HG02943 (cell line): ENCODE data around the gene ZNF668.
A peak's percentile ranks its signal among the peaks of the same experiment; 100 is the strongest.
"Not testable (repeated sequence)": the region's sequence is repeated elsewhere in the genome, so short reads cannot be mapped to it uniquely, and the experiment has no call there.

ENCODE experiments used
- ATAC-seq: cut with Tn5 transposase; IDR thresholded peaks from one replicate; pipeline ENCODE4 v1.9.1; 2021; ENCODE audit warnings: mild to moderate bottlenecking, low read depth, moderate library complexity; ENCODE audit not compliant: unreplicated experiment

Gene ZNF668

GRCh38 chr16:31105677-31106213 is 31.7 kb upstream of the ZNF668 start:
- no peak for ATAC-seq

- not testable (repeated sequence) for ATAC-seq
Measured at GRCh38 chr16:31100876-31101641, 27.0 kb upstream of the ZNF668 start.

- ATAC-seq: no peak
Measured at GRCh38 chr16:31099860-31100638, 26.0 kb upstream of the ZNF668 start.

GRCh38 chr16:31094424-31095120 is 20.5 kb upstream of the ZNF668 start, which contains the start of gene VKORC1:
TSS of gene VKORC1 (minus strand) at chr16:31094797. CDS start at chr16:31094729, 68 bp downstream.
- ATAC-seq: peak; percentile 72

- ATAC-seq: peak; percentile 5
Measured at GRCh38 chr16:31094088-31094423, 20.0 kb upstream of the ZNF668 start.

- ATAC-seq: no peak
Measured at GRCh38 chr16:31093132-31093703, 19.2 kb upstream of the ZNF668 start.

GRCh38 chr16:31092330-31092729 is 18.3 kb upstream of the ZNF668 start:
- no peak for ATAC-seq

- no peak for ATAC-seq
Measured at GRCh38 chr16:31090540-31090939, 16.5 kb upstream of the ZNF668 start.

- ATAC-seq: no peak
Measured at GRCh38 chr16:31089199-31089598, 15.2 kb upstream of the ZNF668 start.

GRCh38 chr16:31088459-31089183 is 14.6 kb upstream of the ZNF668 start, which contains the start of gene PRSS53:
TSS of gene PRSS53 (minus strand) at chr16:31088943. CDS start at chr16:31088809, 134 bp downstream.
- no peak for ATAC-seq

- no peak for ATAC-seq
Measured at GRCh38 chr16:31087971-31088370, 13.9 kb upstream of the ZNF668 start.

GRCh38 chr16:31087481-31087880 is 13.4 kb upstream of the ZNF668 start:
- ATAC-seq: no peak

GRCh38 chr16:31086629-31086906 is 12.5 kb upstream of the ZNF668 start:
- ATAC-seq: no peak

GRCh38 chr16:31085873-31086628 is 12.0 kb upstream of the ZNF668 start:
- no peak for ATAC-seq

GRCh38 chr16:31085411-31085810 is 11.4 kb upstream of the ZNF668 start:
- no peak for ATAC-seq

- ATAC-seq: no peak
Measured at GRCh38 chr16:31084584-31085302, 10.7 kb upstream of the ZNF668 start.

GRCh38 chr16:31083981-31084380 is 9.9 kb upstream of the ZNF668 start:
- no peak for ATAC-seq

GRCh38 chr16:31083556-31083955 is 9.5 kb upstream of the ZNF668 start:
- no peak for ATAC-seq

- no peak for ATAC-seq
Measured at GRCh38 chr16:31083081-31083480, 9.0 kb upstream of the ZNF668 start.
